ENCODE data around the gene FAM200C.
"Not testable (repeated sequence)": the region's sequence is repeated elsewhere in the genome, so short reads cannot be mapped to it uniquely, and the experiment has no call there.

FAM200C gene

GRCh38 chr5:160399402-160400353 is at the start of gene FAM200C:
Gene FAM200C, minus strand, starts transcription at chr5:160400054. Its CDS starts 4,564 bp downstream, at chr5:160395490.
- peak; percentile 69 for DNase-seq (ENCODE audit: low spot score)

DNA sequence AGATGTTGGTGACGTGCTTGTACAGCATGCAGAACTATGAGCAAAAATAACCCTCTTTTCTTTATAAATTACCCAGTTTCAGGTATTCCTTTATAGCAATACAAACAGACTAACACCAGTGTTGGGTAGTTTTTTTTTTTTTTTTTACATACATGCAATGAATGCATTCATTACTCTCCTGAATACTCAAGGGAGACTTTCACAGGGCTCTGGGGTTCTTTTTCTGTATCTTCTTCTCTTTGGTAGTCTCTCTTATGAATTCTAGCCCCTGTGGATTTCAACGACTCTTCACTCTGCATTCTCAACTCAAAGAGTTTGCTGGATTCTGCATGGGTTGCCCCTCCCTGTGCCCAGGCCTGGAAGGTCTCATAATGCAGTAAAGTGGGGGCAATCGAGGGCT is 49.6 kb upstream of the FAM200C start:
- no peak for DNase-seq (ENCODE audit: low spot score)

- DNase-seq (ENCODE audit: low spot score), result no peak
These were observed 49.0 kb upstream of the FAM200C start for GRCh38 chr5:160448886-160449285.

- DNase-seq (ENCODE audit: low spot score), result no peak
These were observed 45.9 kb upstream of the FAM200C start for GRCh38 chr5:160445751-160446150.

DNA sequence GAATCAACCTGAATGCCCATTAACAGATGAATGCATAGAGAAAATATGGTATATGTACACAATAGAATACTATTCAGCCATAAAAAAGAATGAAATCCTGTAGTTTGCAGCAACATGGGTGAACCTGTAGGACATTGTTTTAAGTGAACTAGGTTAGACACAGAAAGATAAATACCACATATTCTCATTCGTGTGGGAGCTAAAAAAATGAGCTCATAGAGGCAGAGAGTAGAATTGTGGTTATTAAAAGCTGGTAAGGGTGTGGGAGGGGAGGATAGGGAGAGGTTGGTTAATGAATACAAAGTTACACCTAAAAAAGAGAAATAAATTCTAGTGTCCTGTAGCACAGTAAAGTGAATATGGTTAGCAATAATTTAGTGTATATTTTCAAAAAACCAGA is 45.3 kb upstream of the FAM200C start:
- DNase-seq (ENCODE audit: low spot score), result no peak

DNA sequence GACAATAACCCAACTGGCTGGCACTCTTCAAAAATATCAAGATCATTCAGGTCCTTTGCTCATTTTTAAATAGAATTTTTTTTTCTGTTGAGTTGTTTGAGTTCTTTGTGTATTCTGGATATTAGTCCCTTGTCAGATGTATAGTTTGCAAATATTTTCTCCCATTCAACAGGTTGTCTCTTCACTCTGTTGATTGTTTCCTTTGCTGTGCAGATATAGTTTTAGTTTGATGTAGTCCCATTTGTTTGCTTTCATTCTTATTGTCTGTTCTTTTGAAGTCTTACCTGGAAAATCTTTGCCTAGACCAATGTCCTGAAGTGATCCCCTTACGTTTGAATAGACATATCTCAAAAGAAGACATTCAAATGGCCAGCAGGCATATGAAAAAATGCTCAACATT is 44.6 kb upstream of the FAM200C start:
- DNase-seq (ENCODE audit: low spot score), result no peak

- no peak for DNase-seq (ENCODE audit: low spot score)
These were observed 43.1 kb upstream of the FAM200C start for GRCh38 chr5:160442824-160443431.

- no peak for DNase-seq (ENCODE audit: low spot score)
These were observed 41.5 kb upstream of the FAM200C start for GRCh38 chr5:160441311-160441781.

DNA sequence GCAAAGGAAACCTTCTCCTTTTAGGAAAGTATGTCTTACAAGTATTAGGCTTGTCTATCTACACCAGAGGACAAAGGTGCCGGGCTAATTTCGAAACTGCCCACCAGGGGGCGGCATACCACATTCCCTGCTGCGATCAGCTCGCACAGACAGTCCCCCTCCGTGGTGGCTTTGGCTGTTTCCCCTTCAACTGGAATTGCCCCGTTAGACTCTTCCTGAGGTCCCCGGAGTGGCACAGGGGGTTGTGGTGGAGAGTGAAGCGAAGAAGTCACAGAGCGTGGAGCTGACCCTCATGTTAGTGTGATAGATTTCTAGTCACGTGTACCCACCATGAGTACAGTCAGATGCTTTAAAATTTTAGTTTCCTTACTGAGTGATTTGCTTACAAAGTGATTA is 39.3 kb upstream of the FAM200C start:
- peak; percentile 89 for DNase-seq (ENCODE audit: low spot score)

DNA sequence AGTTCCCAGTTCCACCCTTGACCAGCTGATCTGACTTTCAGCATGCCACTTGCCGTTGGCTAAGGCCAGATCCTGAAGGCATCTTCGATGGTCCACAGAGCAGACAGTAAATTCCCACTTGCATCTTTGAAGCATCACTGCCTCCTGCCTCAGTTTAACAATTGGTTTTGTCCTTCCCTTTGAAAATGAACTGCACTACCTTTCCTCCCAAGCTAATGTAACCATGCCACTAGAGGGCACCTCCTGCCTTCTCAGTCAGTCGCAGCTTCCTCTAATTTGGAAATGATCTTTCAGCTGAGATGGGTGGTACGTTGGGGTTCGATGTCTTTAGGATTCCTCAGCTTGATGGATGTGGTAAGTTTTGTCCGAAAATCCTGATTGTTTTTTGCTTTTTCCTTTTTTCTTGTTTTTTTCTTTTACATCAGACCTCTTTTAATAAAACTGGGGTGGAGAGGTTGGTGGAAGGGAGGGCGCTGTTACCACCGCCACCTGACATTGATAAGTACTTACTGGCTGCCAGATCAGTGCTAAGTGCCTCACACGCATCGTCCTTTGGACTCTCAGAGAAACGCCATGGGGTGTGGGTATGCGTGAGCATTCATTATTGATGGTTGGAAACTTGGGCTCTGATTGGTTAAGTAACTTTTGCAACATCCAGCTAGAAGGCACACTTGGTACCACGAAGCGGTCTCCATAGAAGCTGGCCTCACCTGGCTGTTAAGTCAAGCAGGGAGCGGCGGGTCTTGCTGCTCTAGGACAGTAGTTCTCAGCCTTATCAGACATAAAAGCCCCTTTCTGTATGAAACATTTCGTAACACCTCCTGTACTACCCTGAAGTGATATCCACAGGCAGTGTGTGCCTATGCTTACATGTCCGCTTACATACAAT is 38.7 kb upstream of the FAM200C start:
- DNase-seq (ENCODE audit: low spot score), result peak; percentile 72

- no peak for DNase-seq (ENCODE audit: low spot score)
These were observed 37.4 kb upstream of the FAM200C start for GRCh38 chr5:160437271-160437670.

DNA sequence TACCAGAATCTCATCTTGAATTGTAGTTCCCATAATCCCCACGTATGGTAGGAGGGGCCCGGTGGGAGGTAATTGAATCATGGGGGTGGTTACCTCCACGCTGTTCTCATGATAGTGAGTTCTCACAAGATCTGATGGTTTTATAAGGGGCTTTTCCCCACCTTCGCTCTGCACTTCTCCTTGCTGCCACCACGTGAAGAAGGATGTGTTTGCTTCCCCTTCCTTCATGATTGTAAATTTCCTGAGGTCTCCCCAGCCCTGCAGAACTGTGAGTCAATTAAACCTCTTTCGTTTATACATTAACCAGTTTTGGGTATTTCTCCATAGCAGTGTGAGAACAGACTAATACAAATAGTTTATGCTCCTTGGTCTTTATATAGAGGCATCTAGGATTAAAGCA is 36.8 kb upstream of the FAM200C start:
- not testable (repeated sequence) for DNase-seq (ENCODE audit: low spot score)

- DNase-seq (ENCODE audit: low spot score), result no peak
These were observed 36.2 kb upstream of the FAM200C start for GRCh38 chr5:160436017-160436416.

GRCh38 chr5:160435532-160435931 is 35.7 kb upstream of the FAM200C start:
- no peak for DNase-seq (ENCODE audit: low spot score)

GRCh38 chr5:160434022-160434531 is 34.2 kb upstream of the FAM200C start:
- no peak for DNase-seq (ENCODE audit: low spot score)

- DNase-seq (ENCODE audit: low spot score), result no peak
These were observed 32.9 kb upstream of the FAM200C start for GRCh38 chr5:160432787-160433186.

DNA sequence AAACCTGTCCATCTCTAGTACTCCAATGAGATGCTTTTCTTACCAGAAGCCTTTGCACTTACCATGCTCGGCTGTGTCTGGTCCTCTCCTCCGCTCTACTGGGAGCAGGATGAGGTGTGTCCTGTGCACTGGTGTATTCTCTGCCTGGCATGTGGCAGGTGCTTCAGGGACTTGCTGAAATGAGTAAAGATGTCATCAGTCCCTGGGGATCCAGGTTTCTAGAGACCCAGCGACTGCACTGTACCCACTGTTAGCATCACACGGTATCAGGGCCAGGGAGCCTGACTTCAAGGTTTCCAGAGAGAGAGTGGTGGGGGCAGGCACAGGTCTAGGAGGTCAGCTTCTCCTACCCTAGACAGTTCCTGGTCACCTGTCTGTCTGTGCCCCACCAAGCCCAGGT is 32.3 kb upstream of the FAM200C start:
- no peak for DNase-seq (ENCODE audit: low spot score)

DNA sequence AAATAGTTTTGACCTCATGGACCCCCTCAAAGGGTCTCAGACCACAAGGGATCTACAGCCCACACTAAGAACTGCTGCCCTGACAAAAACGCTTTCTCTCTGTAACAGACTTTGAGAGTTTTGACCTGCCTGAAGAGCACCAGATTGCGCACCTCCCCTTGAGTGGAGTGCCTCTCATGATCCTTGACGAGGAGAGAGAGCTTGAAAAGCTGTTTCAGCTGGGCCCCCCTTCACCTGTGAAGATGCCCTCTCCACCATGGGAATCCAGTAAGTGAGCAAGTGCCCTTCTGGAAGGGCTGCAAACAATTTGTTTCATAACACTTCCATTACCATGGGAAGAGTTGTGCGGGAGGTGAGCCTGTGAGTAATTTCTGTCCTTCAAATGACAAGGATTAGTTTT is 27.8 kb upstream of the FAM200C start:
- DNase-seq (ENCODE audit: low spot score), result no peak

- peak; percentile 23 for DNase-seq (ENCODE audit: low spot score)
These were observed 23.2 kb upstream of the FAM200C start for GRCh38 chr5:160423099-160423498.

GRCh38 chr5:160421625-160422258 is 21.9 kb upstream of the FAM200C start, which contains the start of gene PTTG1:
Gene PTTG1, plus strand, starts transcription at chr5:160421855. Its CDS starts 458 bp downstream, at chr5:160422313.
- DNase-seq (ENCODE audit: low spot score), result peak; percentile 90

- no peak for DNase-seq (ENCODE audit: low spot score)
These were observed 20.4 kb upstream of the FAM200C start for GRCh38 chr5:160420331-160420610.

All from CD4-positive, alpha-beta T cell treated with Interleukin-15 for 4 hours (primary cell).